Fibroblast of gingiva (primary cell): ENCODE data around the gene MIDN.

Source experiments
- DNase-seq: peaks from one replicate; pipeline ENCODE4 v3.0.0-alpha.2; 2011; ENCODE audit warnings: low read depth

Gene MIDN

GRCh38 chr19:1258707-1259205, 10.4 kb downstream of the MIDN start:
- DNase-seq = no peak

- peak; percentile 80 for DNase-seq
Observed at GRCh38 chr19:1259206-1259875, 11.0 kb downstream of the MIDN start.

DNA sequence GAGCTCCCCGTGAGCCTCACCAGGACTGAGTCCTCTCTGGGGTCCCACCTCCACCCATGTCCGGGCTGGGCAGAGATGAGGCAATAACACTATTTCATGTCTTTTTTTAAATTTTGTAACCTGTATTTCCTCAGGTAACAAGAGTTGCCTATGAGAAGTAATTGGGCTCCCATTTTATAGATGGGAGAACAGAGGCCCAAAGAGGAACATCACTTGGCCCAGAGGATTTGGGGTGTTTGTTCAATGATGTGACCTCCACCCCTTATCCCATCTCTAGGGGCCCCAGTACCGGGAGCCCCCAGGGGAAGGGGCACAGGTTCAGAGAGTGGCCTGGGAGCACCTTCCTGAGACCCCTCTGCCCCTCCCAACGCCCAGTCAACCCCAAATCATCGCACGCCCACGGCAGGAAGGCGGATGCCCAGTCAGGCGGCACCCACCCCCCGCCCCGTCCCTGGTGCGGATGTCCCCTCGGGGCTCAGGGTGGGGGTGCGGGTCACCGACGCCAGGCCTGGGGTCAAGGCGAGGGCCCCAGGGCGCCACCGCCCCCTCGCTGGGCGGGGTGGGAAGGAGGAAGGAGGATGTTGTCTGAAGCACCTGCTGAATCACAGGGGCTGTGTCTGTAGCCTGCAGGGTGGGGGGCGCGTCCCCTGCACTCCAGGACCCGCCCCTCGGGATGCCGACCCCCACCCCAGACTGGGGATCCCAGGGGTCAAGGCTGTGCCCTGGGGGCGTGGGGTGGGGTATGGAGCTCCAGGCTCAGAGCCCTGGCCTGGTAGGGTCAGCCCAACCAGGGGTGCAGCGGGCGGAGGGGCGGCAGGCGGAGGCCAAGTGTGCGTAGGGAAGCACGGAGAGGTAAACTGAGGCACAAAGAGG, 11.7 kb downstream of the MIDN start:
- DNase-seq = peak; percentile 43

- DNase-seq = peak; percentile 96
Observed at GRCh38 chr19:1260749-1261537, 12.6 kb downstream of the MIDN start.

- no peak for DNase-seq
Observed at GRCh38 chr19:1261538-1261797, 13.1 kb downstream of the MIDN start.

GRCh38 chr19:1261798-1262622, 13.6 kb downstream of the MIDN start:
- peak; percentile 42 for DNase-seq

DNA sequence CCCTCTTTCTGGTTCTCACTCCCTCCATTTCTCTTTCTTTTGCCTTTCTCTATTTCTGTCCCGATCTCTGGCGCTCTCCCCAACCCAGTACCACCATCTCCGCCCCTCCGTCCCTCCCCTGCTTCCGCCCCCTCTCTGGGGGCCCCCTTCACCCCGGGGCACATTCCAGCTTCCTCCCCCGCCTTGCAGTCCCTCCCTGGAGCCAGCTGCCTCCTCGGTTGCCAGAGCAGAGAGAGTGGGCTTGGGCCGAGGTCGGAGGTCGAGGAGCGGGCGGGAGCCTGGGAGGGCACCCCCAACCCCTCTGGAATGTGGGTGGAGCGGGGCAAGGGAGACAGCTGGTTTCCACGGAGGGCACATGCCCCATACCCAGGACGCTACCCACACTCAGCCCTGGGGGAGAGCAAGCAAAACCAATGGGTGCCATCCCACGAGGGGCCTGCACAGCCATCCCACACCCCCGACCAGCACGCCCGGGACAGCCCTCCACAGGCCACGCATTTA, 14.3 kb downstream of the MIDN start:
- DNase-seq = no peak

GRCh38 chr19:1263188-1263587, 14.8 kb downstream of the MIDN start:
- DNase-seq = no peak

GRCh38 chr19:1264801-1265614, 16.6 kb downstream of the MIDN start:
- DNase-seq = peak; percentile 86

- DNase-seq = peak; percentile 95
Observed at GRCh38 chr19:1265615-1266128, 17.3 kb downstream of the MIDN start.

- peak; percentile 87 for DNase-seq
Observed at GRCh38 chr19:1266129-1266915, 17.9 kb downstream of the MIDN start.

GRCh38 chr19:1266916-1267476, 18.6 kb downstream of the MIDN start:
- peak; percentile 41 for DNase-seq

DNA sequence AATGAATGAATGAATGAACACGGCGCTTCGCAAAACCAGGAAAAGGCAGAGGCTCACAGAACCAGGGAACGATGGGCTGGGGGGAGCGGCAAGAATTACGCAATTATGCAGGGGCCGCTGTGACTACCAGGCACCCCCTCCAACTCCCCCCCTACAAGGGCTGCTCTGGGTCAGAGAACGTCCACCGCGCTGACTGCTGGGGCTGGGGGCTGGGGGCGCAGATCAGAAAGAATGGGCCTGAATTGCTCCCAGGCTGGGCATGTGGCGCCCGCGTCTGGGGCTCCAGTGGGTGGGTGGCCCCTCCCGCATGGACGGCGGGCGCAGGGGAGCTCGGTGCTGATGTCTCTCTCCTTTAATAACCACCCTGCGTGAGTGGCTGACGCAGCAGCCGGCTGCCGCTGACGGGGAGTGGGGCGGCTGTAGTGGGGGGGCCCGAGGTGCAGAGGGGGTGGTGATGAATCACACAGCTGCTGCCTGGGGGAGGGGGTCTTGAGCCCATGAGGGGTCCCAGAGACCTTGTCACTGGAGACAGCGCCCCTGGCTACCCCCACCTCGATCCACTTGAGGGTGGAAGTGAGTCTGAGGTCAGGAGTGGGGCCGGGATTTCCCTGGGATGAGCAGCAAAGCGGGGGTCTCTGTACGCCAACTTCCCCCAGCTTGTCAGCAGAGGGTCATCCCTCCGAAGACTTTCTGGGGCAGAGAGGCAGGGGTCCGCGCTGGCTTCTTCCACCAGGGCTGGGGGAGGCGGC, 19.3 kb downstream of the MIDN start:
- no peak for DNase-seq

- no peak for DNase-seq
Observed at GRCh38 chr19:1268226-1269064, 20.1 kb downstream of the MIDN start.

GRCh38 chr19:1269065-1269477, 20.7 kb downstream of the MIDN start, which contains the start of gene CIRBP:
Gene CIRBP (plus strand): TSS chr19:1269332. CDS start chr19:1270934, 1,602 bp downstream.
- peak; percentile 99 for DNase-seq

GRCh38 chr19:1269478-1270212, 21.3 kb downstream of the MIDN start:
- DNase-seq = peak; percentile 92
